ENCODE results near the gene DMWD.
"Not testable (repeated sequence)": the region's sequence is repeated elsewhere in the genome, so short reads cannot be mapped to it uniquely, and the experiment has no call there.

Gene DMWD

DNA sequence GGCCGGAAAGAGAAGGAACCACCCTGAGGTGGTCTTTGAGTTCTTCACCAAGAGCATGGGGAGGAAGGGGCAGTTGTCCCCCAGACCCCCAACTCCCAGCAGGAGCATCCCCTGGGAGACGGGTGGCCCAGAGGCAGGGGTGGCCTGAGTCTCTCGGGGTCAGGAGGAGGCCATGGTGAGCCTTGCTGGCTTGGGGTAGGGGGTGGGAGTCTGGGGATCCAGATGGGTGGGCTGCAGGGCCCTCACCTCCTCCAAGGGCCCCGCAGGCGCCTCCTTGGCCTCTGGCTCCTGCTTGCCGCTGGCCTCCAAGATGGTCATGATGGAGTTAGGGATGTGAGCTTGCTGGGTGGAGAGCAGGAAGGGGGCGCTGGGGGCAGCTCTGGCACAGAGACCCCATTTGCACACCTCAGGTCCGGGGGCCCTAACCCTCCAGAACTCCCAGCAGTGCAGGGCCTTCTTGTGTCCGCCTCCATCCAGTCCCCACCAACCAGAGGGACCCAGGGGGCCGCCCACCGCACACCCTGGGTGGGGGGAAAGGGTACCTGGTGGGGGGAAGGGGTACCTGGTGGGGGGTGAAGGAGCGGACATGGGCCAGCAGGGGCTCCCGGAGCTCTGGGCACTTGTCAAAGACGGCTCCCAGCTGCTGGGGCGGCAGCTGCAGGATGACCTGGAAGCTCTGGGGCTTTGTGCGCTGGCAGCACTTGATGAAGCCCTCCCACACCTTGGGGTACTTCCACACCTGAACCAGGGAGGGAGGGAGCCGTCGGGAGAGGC lies 23.8 kb upstream of the DMWD start:
- DNase-seq = no peak

DNA sequence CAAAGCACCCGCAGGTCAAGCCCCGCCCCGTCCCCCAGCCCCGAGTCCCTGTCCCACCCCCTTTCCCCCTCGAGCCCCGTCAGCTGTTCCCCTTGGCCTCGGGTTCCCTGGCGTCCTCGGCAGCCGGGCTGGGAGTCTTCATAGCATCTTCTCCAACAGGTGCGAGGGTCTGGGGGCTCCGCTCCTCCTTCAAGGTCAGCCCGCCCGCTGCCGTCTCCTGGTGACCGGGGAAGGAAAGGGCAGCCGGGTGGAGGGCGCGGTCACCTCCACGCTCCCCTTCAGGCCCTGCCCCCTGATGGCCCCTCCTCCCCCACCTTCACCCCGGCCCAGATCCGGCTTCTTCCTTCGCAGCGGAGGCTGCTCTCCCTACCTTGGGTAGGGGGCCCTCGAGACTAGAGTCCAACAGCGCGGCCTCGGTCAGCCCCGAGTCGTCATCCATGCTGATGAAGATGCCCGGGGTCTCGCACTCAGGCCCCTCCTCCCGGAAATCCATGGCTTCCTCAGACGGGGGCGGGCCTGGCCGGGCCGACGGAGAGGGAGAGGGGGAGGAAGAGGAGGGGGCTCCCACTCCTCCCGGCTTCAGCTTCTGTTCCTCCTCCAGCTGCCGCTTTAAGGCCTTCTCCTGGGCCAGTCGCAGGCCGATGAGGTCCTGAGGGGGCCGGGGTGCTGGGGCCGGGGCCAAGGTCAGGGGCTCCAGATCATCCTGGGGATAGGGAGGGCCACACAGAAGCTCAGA lies 23.0 kb upstream of the DMWD start:
- DNase-seq = no peak

- no peak for DNase-seq
Observed at GRCh38 chr19:45814851-45815480, 22.3 kb upstream of the DMWD start, which contains the start of gene RSPH6A. Gene RSPH6A (minus strand): TSS chr19:45815308. CDS start chr19:45815176, 132 bp downstream.

- DNase-seq = no peak
Observed at GRCh38 chr19:45814166-45814780, 21.6 kb upstream of the DMWD start.

DNA sequence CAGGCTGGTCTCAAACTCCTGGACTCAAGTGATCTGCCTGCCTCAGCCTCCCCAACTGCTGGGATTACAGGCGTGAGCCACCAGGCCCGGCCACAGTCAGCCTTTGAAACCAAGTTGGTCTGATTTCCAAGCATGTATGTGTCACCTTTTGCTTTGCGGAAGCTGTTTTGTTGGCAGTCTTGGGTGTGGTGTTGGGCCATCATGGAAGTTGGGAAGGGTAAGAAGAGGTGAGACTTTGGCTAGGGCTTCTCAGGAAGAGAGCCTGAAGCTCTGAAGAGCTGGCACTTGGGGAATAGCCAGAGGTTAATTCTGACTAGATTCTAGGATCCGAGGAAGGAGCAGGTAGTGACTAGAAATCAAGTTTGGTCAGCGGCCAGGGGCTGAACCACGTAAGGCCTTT lies 19.7 kb upstream of the DMWD start:
- no peak for DNase-seq

- peak; percentile 97 for DNase-seq
Observed at GRCh38 chr19:45809643-45810159, 17.1 kb upstream of the DMWD start.

DNA sequence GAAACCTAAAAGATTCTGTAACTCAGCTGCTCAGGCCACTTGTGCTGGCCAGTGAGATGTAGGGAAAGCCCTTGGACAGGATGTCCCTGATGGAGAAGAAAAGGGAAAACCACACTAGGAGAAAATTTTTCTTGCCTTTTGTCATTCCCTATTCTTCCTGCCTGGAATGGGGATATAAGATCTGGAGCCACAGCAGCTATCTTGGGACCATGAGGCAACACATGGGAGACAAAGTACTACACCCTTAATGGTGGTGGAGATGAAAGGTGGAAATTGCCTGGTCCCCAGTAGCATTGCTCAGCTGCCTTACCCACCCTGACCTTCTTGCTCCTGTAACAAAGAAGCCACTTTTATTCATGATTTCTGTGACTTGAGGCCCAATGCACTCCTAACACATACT lies 13.1 kb upstream of the DMWD start:
- DNase-seq = no peak

GRCh38 chr19:45804959-45805230 lies 12.2 kb upstream of the DMWD start:
- DNase-seq = no peak

- no peak for DNase-seq
Observed at GRCh38 chr19:45804140-45804958, 11.7 kb upstream of the DMWD start.

GRCh38 chr19:45801603-45802175 lies 9.0 kb upstream of the DMWD start:
- no peak for DNase-seq

DNA sequence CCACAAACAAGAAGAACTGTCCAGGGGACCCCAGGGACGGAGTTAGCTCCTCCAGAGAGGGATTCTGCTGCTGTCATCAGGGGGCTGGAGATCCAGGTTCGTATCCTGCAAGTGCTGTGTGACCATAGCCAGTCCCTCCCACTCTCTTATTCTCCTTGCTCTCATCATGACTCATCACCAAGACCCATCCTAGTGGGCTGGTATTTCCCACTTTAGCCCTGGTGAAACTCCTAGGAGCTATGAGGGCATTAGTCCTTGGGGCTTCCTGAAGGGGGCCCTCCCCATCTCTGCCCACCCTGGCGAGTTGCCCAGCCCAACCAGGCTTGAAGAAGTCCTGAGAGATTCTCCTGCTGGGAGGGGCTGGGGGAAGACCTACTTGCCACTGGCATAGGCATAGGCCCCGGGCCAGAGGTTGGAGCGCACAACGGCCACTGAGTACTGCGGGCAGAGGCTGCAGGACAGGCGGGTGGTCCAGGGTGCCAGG lies 7.5 kb upstream of the DMWD start:
- no peak for DNase-seq

- not testable (repeated sequence) for DNase-seq
Observed at GRCh38 chr19:45799541-45799940, 6.9 kb upstream of the DMWD start.

DNA sequence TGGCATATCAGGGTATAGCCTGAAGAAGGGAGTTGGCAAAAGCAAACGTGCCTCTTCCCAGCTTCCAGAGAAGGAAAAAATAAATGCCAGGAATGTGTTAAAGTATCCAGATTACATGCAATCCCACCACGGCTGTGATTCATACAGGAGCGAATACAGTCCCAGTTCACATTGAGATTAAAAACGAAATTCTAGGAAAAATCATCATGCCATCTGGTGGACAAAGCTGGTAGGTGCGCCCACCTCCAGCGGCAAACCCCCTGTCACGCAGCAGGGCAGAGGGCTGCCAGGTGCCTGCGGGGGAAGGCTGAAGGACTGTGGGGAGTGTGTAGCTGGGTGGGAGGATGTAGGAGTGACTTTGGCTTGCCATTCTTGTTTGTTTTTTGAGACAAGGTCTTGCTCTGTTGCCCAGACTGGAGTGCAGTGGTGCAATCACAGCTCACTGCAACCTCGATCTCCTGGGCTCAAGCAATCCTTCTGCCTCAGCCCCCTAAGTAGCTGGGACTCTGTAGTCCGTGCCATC lies 6.4 kb upstream of the DMWD start:
- peak; percentile 80 for DNase-seq

DNA sequence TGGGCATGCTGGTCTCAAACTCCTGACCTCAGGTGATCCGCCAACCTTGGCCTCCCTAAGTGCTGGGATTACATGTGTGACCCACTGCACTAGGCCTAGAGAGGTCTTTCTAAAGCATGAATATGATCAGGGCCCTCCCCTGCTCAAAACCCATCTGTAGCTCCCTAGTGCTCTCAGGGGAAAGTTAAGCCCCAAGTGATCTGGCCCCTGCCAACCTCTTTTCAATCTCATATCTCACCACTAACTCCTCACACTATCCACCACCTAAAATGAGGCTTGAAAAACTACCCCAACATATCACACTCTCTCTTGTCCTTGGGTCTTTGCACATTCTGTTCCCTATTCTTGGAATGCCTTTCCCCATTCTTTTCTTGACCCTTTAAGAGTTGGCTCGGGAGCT lies 2.0 kb upstream of the DMWD start:
- no peak for DNase-seq

DNA sequence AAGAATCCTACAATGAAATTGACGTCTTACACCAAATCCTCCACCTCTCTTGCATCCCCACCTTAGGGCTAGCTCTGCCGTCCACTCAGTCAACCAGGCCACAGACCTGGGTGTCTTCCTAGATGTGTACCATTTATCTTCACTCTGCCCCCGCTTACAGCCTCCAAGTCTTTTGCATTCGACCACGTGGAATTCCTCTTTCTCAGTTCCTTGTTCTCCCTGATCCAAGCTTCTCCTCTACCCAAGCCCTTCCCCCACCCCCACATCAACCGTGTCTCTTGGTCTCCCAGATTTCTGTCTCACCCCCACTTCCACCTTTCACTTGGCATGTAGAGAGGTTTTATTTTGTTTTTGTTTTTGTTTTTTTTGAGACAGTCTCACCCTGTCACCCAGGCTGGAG lies 1.2 kb upstream of the DMWD start:
- DNase-seq = no peak

GRCh38 chr19:45793178-45793564 lies 526 bp upstream of the DMWD start:
- DNase-seq = no peak

DNA sequence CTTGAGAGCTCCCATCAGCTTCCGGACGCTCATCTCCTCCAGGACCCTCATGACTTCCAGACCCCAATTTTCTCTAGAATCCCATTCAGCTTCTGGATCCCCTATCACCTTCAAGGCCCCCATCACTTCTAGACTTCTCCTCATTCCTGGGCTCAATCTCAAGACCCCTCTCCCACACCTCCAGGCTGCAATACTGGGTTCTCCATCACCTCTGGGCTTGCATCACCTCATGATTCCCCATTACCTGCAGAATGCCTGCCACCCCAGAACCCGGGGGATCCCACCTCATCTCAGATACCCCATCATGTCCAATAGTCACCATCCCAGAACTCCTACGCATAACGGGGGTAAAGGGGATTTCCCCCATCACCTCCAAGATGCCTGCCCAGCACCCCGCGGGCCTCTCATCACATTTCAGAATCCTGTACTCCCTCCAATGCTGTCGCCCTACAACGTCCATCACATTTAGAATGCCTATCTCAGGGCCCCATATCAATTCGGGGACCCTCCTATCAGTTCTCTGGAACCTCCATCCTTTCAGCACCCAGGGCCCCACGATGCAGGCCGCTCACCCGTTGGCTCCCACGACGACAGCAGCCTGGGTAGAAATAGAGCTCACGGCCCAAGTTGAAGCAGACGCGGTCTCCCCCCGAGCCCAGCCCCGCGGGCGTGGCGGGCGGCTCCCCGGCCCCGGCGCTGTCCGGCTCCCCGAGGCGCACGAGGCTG lies 738 bp downstream of the DMWD start:
- DNase-seq = no peak

DNA sequence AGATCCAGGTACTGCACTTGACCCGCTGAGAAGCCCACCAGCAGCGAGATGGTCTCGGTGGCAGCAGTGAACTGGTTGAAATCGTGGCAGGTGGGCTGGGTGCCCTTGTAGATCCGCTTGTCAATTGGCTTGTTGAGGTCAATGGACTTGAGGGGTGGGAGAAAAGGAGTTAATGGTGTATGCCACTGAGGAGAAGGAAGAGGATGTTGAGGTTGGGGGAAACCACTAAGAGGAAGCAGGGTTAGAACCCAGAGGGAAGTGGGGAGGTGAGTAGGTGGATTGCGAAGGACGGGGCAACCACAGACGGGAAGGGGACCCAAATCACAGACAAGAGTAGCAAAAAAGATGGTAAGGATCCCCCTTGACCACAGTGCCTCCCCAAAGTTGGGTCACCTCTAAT lies 1.7 kb downstream of the DMWD start:
- DNase-seq = no peak

GRCh38 chr19:45789035-45789786 lies 3.4 kb downstream of the DMWD start:
- DNase-seq = no peak

GRCh38 chr19:45786533-45786894 lies 6.1 kb downstream of the DMWD start:
- no peak for DNase-seq

Data from NCI-H2171 treated with DMSO at 0.1 percent for 48 hours (cell line).